ENCODE results near the gene EPC1. TPM values are rescaled to one million over a fixed set of nuclear protein-coding genes. Genes with fewer than 3 reads are reported as not detected.
"Not testable (repeated sequence)": the region's sequence is repeated elsewhere in the genome, so short reads cannot be mapped to it uniquely, and the experiment has no call there.

Gene EPC1
- total and polyA plus RNA-seq, 2 experiments from 2014 or later, result 10.6 to 12.5 TPM

GRCh38 chr10:32225976-32226375, 121.0 kb downstream of the EPC1 start:
- Histone ChIP-seq H3K9me2 (ENCODE audit: insufficient read depth) (no peaks in the 10 kb centered on the region), H3K79me2 (ENCODE audit: insufficient read depth) (no peaks in the 10 kb centered on the region), H3K9me3 (ENCODE audit: low read depth) (no peaks in the 10 kb centered on the region), H3K27me3 (replicated peaks; ENCODE audit: insufficient read depth) (no peaks in the 10 kb centered on the region), H3K4me3 (no peak overlapping the region), H3K27ac (no peak overlapping the region), H3K36me3 (ENCODE audit: low read depth) (no peaks in the 10 kb centered on the region), H2AFZ (0 out of 2 replicates have a peak overlapping the region, but pooled peaks have one; percentile 46), H3K4me1 (ENCODE audit: insufficient read depth) (no peaks in the 10 kb centered on the region), H4K20me1 (ENCODE audit: insufficient read depth) (no peaks in the 10 kb centered on the region), H3F3A (ENCODE audit: insufficient read depth) (no peaks in the 10 kb centered on the region), H3K4me2 (ENCODE audit: unreplicated experiment) (no peak overlapping the region), H3K9ac (no peak overlapping the region)
- TF ChIP-seq EZH2phosphoT487 (IDR thresholded peaks at IDR 0.05; ENCODE audit: insufficient read depth, low read depth) (no peak), EZH2 (IDR thresholded peaks at IDR 0.05; ENCODE audit: insufficient read depth, poor library complexity, severe bottlenecking) (no peak)
- in situ Hi-C loops (cut with MboI), result no loop called here
- no peak for DNase-seq
- 35 to 37% methylated on average over 8 of the region's 8 CpGs for WGBS, 2 experiments (ENCODE audit: low coverage in 1 of 2, low lambda C conversion rate in 2 of 2, missing lambda C conversion rate in 2 of 2)

DNA sequence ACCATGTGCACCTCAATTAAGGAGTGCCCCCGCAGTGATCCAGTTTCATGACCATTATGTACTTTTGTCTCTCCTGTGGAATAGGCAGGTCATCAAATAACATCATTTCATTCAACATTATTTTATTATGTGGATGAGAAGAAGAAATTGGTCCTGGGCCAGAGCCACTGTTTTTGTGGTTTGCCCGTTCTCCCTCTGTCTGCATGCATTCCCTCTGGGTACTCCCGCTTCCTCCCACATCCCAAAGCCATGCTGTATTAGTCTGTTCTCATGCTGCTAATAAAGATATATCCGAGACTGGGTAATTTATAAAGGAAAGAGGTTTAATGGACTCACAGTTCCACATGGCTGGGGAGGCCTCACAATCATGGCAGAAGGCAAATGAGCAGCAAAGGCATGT, 124.6 kb downstream of the EPC1 start:
- H3K4me1 ChIP-seq (ENCODE audit: insufficient read depth); DNase-seq; H3K4me3 ChIP-seq; in situ Hi-C loops (cut with MboI); H3K4me2 ChIP-seq (ENCODE audit: unreplicated experiment); H3K9me2 ChIP-seq (ENCODE audit: insufficient read depth); H3K27ac ChIP-seq; H3F3A ChIP-seq (ENCODE audit: insufficient read depth); H4K20me1 ChIP-seq (ENCODE audit: insufficient read depth); H3K36me3 ChIP-seq (ENCODE audit: low read depth); H3K27me3 ChIP-seq (replicated peaks; ENCODE audit: insufficient read depth); H2AFZ ChIP-seq; H3K9ac ChIP-seq; H3K79me2 ChIP-seq (ENCODE audit: insufficient read depth); H3K9me3 ChIP-seq (ENCODE audit: low read depth): not testable (repeated sequence)
- 19 to 24% methylated on average over 4 of the region's 4 CpGs for WGBS, 2 experiments (ENCODE audit: low coverage in 1 of 2, low lambda C conversion rate in 2 of 2, missing lambda C conversion rate in 2 of 2)

DNA sequence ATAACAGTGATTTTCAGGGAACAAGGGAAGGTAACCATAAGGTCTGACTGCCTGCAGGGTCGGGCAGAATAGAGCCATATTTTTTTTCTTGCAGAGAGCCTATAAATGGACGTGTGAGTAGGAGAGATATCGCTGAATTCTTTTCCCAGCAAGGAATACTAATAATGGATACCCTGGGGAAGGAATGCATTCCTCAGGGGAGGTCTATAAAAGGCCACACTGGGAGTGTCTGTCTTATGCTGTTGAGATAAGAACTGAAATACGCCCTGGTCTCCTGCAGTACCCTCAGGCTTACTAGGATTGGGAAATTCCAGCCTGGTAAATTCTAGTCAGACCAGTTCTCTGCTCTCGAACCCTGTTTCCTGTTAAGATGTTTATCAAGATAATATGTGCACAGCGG, 127.8 kb downstream of the EPC1 start:
- WGBS, 2 experiments (ENCODE audit: low coverage in 1 of 2, low lambda C conversion rate in 2 of 2, missing lambda C conversion rate in 2 of 2), result 77 to 80% methylated on average over 6 of the region's 6 CpGs
- H3K9me2 ChIP-seq (ENCODE audit: insufficient read depth); H3K27me3 ChIP-seq (replicated peaks; ENCODE audit: insufficient read depth); H2AFZ ChIP-seq; H3K4me1 ChIP-seq (ENCODE audit: insufficient read depth); H3K27ac ChIP-seq; H3K4me3 ChIP-seq; H3K9ac ChIP-seq; DNase-seq; H3K79me2 ChIP-seq (ENCODE audit: insufficient read depth); H3K4me2 ChIP-seq (ENCODE audit: unreplicated experiment); H3F3A ChIP-seq (ENCODE audit: insufficient read depth); H3K36me3 ChIP-seq (ENCODE audit: low read depth); in situ Hi-C loops (cut with MboI); H3K9me3 ChIP-seq (ENCODE audit: low read depth); H4K20me1 ChIP-seq (ENCODE audit: insufficient read depth): not testable (repeated sequence)

DNA sequence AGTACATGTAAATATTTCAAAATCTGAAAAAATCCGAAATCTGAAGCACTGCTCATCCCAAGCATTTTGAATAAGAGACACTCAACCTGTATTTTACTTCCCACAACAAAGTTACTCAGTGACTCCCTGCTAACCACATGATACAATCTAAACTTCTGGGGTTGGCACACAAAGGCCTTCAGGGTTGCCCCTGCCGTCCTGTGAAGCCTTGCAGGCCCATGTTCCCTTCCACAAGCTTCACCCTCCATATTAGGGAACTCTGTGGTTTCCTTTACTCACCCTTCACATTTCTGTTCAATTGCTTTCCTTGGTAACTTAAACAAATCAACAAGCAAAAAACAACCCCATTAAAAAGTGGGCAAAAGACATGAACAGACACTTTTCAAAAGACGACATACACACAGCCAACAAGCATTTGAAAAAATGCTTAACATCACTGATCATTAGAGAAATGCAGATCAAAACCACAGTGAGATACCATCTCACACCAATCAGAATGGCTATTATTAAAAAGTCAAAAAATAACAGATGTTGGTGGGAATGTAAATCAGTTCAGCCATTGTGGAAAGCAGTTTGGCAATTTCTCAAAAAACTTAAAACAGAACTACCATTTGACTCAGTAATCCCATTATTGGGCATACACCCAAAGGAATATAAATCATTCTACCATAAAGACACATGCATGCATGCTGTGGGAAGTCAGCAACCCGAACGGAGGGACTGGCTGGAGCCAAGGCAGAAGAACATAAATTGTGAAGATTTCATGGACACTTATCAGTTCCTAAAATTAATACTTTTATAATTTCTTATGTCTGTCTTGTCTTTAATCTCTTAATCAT, 128.5 kb downstream of the EPC1 start:
- H3K4me2 ChIP-seq (ENCODE audit: unreplicated experiment); in situ Hi-C loops (cut with MboI); H3K9me3 ChIP-seq (ENCODE audit: low read depth); H3K79me2 ChIP-seq (ENCODE audit: insufficient read depth); H4K20me1 ChIP-seq (ENCODE audit: insufficient read depth); H3K9me2 ChIP-seq (ENCODE audit: insufficient read depth); DNase-seq; H3K27ac ChIP-seq; H3K4me3 ChIP-seq; H3K36me3 ChIP-seq (ENCODE audit: low read depth); H2AFZ ChIP-seq; H3K27me3 ChIP-seq (replicated peaks; ENCODE audit: insufficient read depth); H3F3A ChIP-seq (ENCODE audit: insufficient read depth); H3K4me1 ChIP-seq (ENCODE audit: insufficient read depth); H3K9ac ChIP-seq: not testable (repeated sequence)
- 32 to 35% methylated on average over 5 of the region's 5 CpGs for WGBS, 2 experiments (ENCODE audit: low coverage in 1 of 2, low lambda C conversion rate in 2 of 2, missing lambda C conversion rate in 2 of 2)

Small RNA genes within 50 kb of the gene (small RNA-seq; reads per million reads assigned to genes)
- not detected for gene RNU6-1244P (ENCODE audit: low read depth, low replicate concordance)

Other genes with a start within 250 kb of the EPC1 start
- 2.2 and 19.1 TPM in 2 replicates for gene CCDC7, start 99.0 kb upstream of the EPC1 start, total RNA-seq (2014; rRNA removed; shearing (Covaris generic))
- 0.96 and 2.2 TPM in 2 replicates for gene CCDC7, start 99.0 kb upstream of the EPC1 start, polyA plus RNA-seq (2016; fragmentation: Nextera tagmentation; extraction: Ambion mirVana)

Data from GM23248 (cell line).